ENCODE results near the gene ZMYND12.
A peak's percentile ranks its signal among the peaks of the same experiment; 100 is the strongest.

Gene ZMYND12

GRCh38 chr1:42385283-42385682, 70.5 kb downstream of the ZMYND12 start:
- no peak for DNase-seq

DNA sequence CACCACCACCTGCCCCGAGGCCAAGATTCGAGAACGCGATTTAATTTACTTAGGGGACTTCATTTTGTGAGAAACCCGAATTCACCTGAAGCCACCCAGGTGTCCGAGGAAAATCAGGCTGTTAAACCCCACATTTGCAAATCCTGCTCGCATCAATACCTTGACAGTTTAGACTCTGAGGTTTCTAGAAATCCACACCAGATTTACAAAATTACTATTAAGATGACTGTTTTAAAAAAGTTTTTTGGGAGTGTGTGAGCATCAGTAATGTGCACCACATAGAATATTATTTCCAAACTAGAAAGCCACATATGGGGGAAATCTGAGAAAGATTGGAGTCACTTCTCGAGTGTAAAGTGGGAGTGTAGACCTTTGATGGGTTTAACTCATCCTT, 74.5 kb downstream of the ZMYND12 start:
- no peak for DNase-seq

GRCh38 chr1:42380586-42381279, 75.1 kb downstream of the ZMYND12 start, which contains the start of gene RIMKLA:
Gene RIMKLA (plus strand): TSS chr1:42380792. CDS start chr1:42380935, 143 bp downstream.
- peak in 2 of 4 experiments; percentile 12 to 21 for DNase-seq
